CD4-positive, alpha-beta T cell (primary cell): ENCODE results near the gene TUBA3E. TPM values are rescaled to one million over a fixed set of nuclear protein-coding genes. Genes with fewer than 3 reads are reported as not detected.
"Not testable (repeated sequence)": the region's sequence is repeated elsewhere in the genome, so short reads cannot be mapped to it uniquely, and the experiment has no call there.

Experiments used
- ATAC-seq: fragments of 200-7000 bp; cut with Tn5 transposase; one replicate; pipeline ENCODE4 v1.10.0; 2022; ENCODE audit warnings: mild to moderate bottlenecking; ENCODE audit not compliant: poor library complexity
- CTCF ChIA-PET: fragments of 350-600 bp; sonication (Branson Sonifier 250); formaldehyde crosslinking; loops from one replicate; lab custom pipeline; 2021; ENCODE audit warnings: antibody characterized with exemption, inconsistent platforms; lab: Charles Lee
- POLR2A ChIA-PET: fragments of 350-600 bp; sonication (Branson Sonifier 250); formaldehyde crosslinking; loops from one replicate; lab custom pipeline; 2021; ENCODE audit warnings: antibody characterized with exemption, inconsistent platforms; lab: Charles Lee
- DNase-seq, 14 experiments: peaks; one replicate each; pipeline ENCODE4 v3.0.0-alpha.2; 2013 to 2020; ENCODE audit warnings: mixed read lengths in 2 of 14
- H3K27ac ChIP-seq, 2 donors: one replicate each; pipeline versions ENCODE4 v1.5.1 to v1.7.0; 2013; ENCODE audit warnings: low read length in 2 of 2, low read depth in 1 of 2, mild to moderate bottlenecking in 1 of 2
- H3K27me3 ChIP-seq, 2 experiments: 1 replicate in 1 of 2; 2 replicates in 1 of 2; pipeline versions ENCODE4 v1.6.1 to v1.7.0; 2013; ENCODE audit warnings: low read length in 2 of 2, control low read depth in 1 of 2, mild to moderate bottlenecking in 1 of 2, moderate library complexity in 1 of 2; ENCODE audit not compliant: insufficient read depth in 2 of 2, control insufficient read depth in 1 of 2
- H3K36me3 ChIP-seq: one replicate; pipeline ENCODE4 v1.6.1; 2013; ENCODE audit warnings: low read length, control low read depth; ENCODE audit not compliant: insufficient read depth
- H3K4me1 ChIP-seq: one replicate; pipeline ENCODE4 v1.6.1; 2013; ENCODE audit warnings: low read length, control low read depth; ENCODE audit not compliant: insufficient read depth
- H3K4me3 ChIP-seq: one replicate; pipeline ENCODE4 v1.5.1; 2013; ENCODE audit warnings: mild to moderate bottlenecking, low read length, moderate library complexity
- H3K9me3 ChIP-seq, 2 experiments: 1 replicate in 1 of 2; 2 replicates in 1 of 2; pipeline versions ENCODE4 v1.6.1 to v1.7.0; 2013; ENCODE audit warnings: low read length in 2 of 2, mild to moderate bottlenecking in 2 of 2, control low read depth in 1 of 2, moderate library complexity in 1 of 2; ENCODE audit not compliant: control insufficient read depth in 1 of 2, insufficient read depth in 1 of 2
- H3K27ac Mint-ChIP-seq: one replicate; pipeline ENCODE4 v1.8.0; 2020; ENCODE audit warnings: mixed read lengths
- H3K27me3 Mint-ChIP-seq: one replicate; pipeline ENCODE4 v1.8.0; 2021; ENCODE audit warnings: mixed read lengths
- H3K36me3 Mint-ChIP-seq: one replicate; pipeline ENCODE4 v1.8.0; 2021; ENCODE audit warnings: low read depth, mixed read lengths
- H3K4me1 Mint-ChIP-seq: one replicate; pipeline ENCODE4 v1.8.0; 2021; ENCODE audit warnings: low read depth, mixed read lengths
- H3K4me3 Mint-ChIP-seq: one replicate; pipeline ENCODE4 v1.8.0; 2020; ENCODE audit warnings: mild to moderate bottlenecking, mixed read lengths
- H3K9me3 Mint-ChIP-seq: one replicate; pipeline ENCODE4 v1.8.0; 2020; ENCODE audit warnings: mixed read lengths
- CTCF ChIP-seq: fragments of 200-600 bp; IDR thresholded peaks from one replicate; pipeline ENCODE4 v1.8.0; 2022; ENCODE audit warnings: antibody characterized with exemption, mild to moderate bottlenecking
- intact Hi-C, 2 experiments: fragments of 100-400 bp; cut with DNase I in 1 of 2; cut with micrococcal nuclease in 1 of 2; formaldehyde crosslinking; loops; one replicate each; pipeline versions ENCODE4 v1.15.1 to v1.9.0; 2023 to 2025; cut with DNase I, micrococcal nuclease
- total RNA-seq, 174 experiments: library from RNA in 2 of 174; stranded (reverse) in 2 of 174; gene quantifications; one replicate each; pipeline ENCODE4 v1.2.3 and lab custom pipeline; 2021 to 2026

The TUBA3E gene
- total RNA-seq, 2 experiments from 2014 or later, result not detected

DNA sequence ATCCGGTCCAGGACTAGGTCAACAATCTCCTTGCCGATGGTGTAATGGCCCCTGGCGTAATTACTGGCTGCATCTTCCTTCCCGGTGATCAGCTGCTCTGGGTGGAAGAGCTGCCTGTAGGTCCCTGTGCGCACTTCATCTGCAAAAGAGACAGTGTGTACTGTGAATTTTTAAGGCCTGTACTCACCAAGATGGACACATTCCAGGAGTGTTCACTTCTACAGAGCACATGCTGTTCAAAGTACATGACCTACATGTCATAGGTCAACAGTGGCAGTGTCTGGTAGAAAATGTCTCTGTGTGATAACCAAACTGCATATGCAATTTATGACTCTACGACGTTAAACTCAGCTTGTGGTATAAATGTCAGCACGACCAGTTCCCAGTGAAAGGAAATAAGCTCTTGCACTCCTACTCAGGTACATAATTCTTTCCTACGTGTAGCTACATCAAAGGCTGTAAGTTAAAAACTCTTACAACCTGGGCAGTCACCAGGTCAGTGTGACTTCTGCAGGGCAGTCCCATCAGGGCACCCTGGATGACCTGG, 3.1 kb downstream of the TUBA3E start:
- H3K9me3 ChIP-seq, CTCF ChIA-PET, H3K4me3 Mint-ChIP-seq, H3K27ac ChIP-seq, H3K27me3 ChIP-seq, H3K9me3 Mint-ChIP-seq, H3K4me3 ChIP-seq, POLR2A ChIA-PET, H3K4me1 ChIP-seq, H3K4me1 Mint-ChIP-seq, ATAC-seq, intact Hi-C loops, H3K36me3 ChIP-seq, H3K27ac Mint-ChIP-seq, H3K36me3 Mint-ChIP-seq, DNase-seq, H3K27me3 Mint-ChIP-seq: not testable (repeated sequence)

DNA sequence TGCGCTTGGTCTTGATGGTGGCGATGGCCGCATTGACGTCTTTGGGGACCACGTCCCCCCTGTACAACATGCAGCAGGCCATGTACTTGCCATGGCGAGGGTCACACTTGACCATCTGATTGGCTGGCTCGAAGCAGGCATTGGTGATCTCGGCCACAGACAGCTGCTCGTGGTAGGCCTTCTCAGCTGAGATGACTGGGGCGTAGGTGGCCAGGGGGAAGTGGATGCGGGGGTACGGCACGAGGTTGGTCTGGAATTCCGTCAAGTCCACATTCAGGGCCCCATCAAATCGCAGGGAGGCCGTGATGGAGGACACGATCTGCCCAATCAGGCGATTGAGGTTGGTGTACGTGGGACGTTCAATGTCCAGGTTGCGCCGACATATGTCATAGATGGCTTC, 4.4 kb downstream of the TUBA3E start:
- not testable (repeated sequence) for H3K4me3 ChIP-seq, H3K27me3 Mint-ChIP-seq, H3K9me3 Mint-ChIP-seq

GRCh38 chr2:130192451-130192850, 5.8 kb downstream of the TUBA3E start:
- intact Hi-C loops, H3K9me3 Mint-ChIP-seq, H3K27me3 Mint-ChIP-seq, ATAC-seq, H3K9me3 ChIP-seq, H3K4me3 ChIP-seq, H3K27me3 ChIP-seq, DNase-seq, H3K36me3 Mint-ChIP-seq, H3K4me1 Mint-ChIP-seq, H3K36me3 ChIP-seq, H3K27ac ChIP-seq, H3K4me3 Mint-ChIP-seq, H3K27ac Mint-ChIP-seq, H3K4me1 ChIP-seq, POLR2A ChIA-PET: not testable (repeated sequence)
- CTCF ChIA-PET, result interaction anchor here (0.7 kb wide), 1 partner anchor 14 kb away, joined by 3 read pairs; no protein-coding TSS in a partner anchor

More for the DNA sequence above, 4.4 kb downstream of the TUBA3E start:
- H3K9me3 ChIP-seq, H3K4me1 ChIP-seq, H3K4me3 Mint-ChIP-seq, ATAC-seq, H3K36me3 Mint-ChIP-seq, DNase-seq, H3K4me1 Mint-ChIP-seq, H3K27me3 ChIP-seq, H3K27ac Mint-ChIP-seq, H3K36me3 ChIP-seq, POLR2A ChIA-PET, intact Hi-C loops, H3K27ac ChIP-seq, CTCF ChIA-PET: not testable (repeated sequence)

GRCh38 chr2:130191319-130191718, 6.9 kb downstream of the TUBA3E start:
- H3K4me3 Mint-ChIP-seq, H3K4me3 ChIP-seq, ATAC-seq, H3K4me1 ChIP-seq, DNase-seq, H3K4me1 Mint-ChIP-seq, H3K9me3 ChIP-seq, H3K36me3 Mint-ChIP-seq, H3K27me3 Mint-ChIP-seq, H3K36me3 ChIP-seq, H3K27ac ChIP-seq, POLR2A ChIA-PET, intact Hi-C loops, H3K9me3 Mint-ChIP-seq, H3K27me3 ChIP-seq, H3K27ac Mint-ChIP-seq: not testable (repeated sequence)
- CTCF ChIA-PET, result interaction anchor here (1.0 kb wide), 1 partner anchor 10 kb away, joined by 3 read pairs; the partner anchor contains the start of gene SMPD4

- POLR2A ChIA-PET, result no interaction called here
- intact Hi-C loops, result no loop called here
- no peak overlapping the region for H3K4me3 Mint-ChIP-seq
Observed at GRCh38 chr2:130190237-130190636, 8.0 kb downstream of the TUBA3E start.

DNA sequence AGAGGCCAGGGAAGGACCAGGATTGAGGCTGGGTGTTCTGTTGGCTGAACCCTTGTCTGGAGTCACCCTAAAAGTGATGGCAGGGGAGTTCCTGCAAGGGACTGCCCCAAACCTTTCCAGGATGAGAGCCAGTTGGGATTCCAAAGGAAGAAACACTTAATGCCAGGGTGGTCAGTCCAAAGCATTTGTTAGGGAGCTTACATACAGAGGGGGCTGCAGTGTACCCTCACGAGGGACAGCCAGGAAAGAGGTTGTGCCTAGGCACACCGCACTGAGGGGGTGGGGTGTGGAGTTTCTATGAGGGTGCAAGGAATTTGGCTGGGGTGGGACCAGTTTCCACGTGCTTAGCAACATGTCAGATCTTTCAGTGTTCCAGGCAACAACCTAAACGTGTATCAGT, 9.3 kb downstream of the TUBA3E start:
- H3K4me3 Mint-ChIP-seq, CTCF ChIA-PET, ATAC-seq, DNase-seq, H3K4me1 ChIP-seq, H3K9me3 ChIP-seq, H3K4me1 Mint-ChIP-seq, H3K27ac Mint-ChIP-seq, H3K4me3 ChIP-seq, H3K27me3 Mint-ChIP-seq, POLR2A ChIA-PET, H3K27me3 ChIP-seq, H3K36me3 ChIP-seq, H3K36me3 Mint-ChIP-seq, H3K9me3 Mint-ChIP-seq, H3K27ac ChIP-seq: not testable (repeated sequence)
- intact Hi-C loops, result loop anchor here in 1 of 2 experiments (10.0 kb wide), 2 partner anchors 186 to 536 kb away; partner anchors contain the start of gene GPR148

More at GRCh38 chr2:130190237-130190636, 8.0 kb downstream of the TUBA3E start:
- H3K9me3 ChIP-seq, result no peaks in the 10 kb centered on the region
- H3K27ac ChIP-seq, result no peak overlapping the region
- H3K36me3 Mint-ChIP-seq, result peaks cover 7% of the 10 kb centered on the region
- DNase-seq, result no peak
- no peaks in the 10 kb centered on the region for H3K27me3 Mint-ChIP-seq
- no peaks in the 10 kb centered on the region for H3K27me3 ChIP-seq
- H3K4me1 ChIP-seq, result no peaks in the 10 kb centered on the region
- CTCF ChIA-PET, result no interaction called here
- no peak for ATAC-seq
- no peaks in the 10 kb centered on the region for H3K4me1 Mint-ChIP-seq
- TF ChIP-seq CTCF, result no peak
- peaks cover 2% of the 10 kb centered on the region for H3K36me3 ChIP-seq
- no peak overlapping the region for H3K27ac Mint-ChIP-seq
- no peaks in the 10 kb centered on the region for H3K9me3 Mint-ChIP-seq
- H3K4me3 ChIP-seq, result no peak overlapping the region
